A549 (cell line): ENCODE measurements around the gene ASPSCR1.

Experiments used
- BHLHE40 ChIP-seq: IDR thresholded peaks from 2 replicates; pipeline ENCODE4 v1.6.1; 2012; ENCODE audit warnings: low read depth, low read length, inconsistent platforms
- CBX8 ChIP-seq: fragments of 200-600 bp; sonication (generic); IDR thresholded peaks from 2 replicates; pipeline ENCODE4 v1.6.1; 2016
- CEBPB ChIP-seq, 2 experiments: fragments of >200 bp in 1 of 2; sonication (Bioruptor Twin) in 1 of 2; formaldehyde crosslinking in 1 of 2; IDR thresholded peaks; 2 replicates each; pipeline ENCODE4 v1.6.1; 2012 to 2016
- CTCF ChIP-seq: fragments of >200 bp; sonication (Bioruptor Twin); formaldehyde crosslinking; IDR thresholded peaks from 3 replicates; pipeline ENCODE4 v1.5.1; 2016
- ELK1 ChIP-seq: fragments of 150-350 bp; IDR thresholded peaks from 2 replicates; pipeline ENCODE4 v1.6.1; 2014; ENCODE audit warnings: low read depth, mild to moderate bottlenecking, low read length
- EP300 ChIP-seq, 2 experiments: fragments of >200 bp; sonication (Bioruptor Twin); formaldehyde crosslinking; IDR thresholded peaks; 2 replicates in 1 of 2; 3 replicates in 1 of 2; pipeline ENCODE4 v1.6.1; 2016 to 2017
- HMGXB4 ChIP-seq: fragments of 250-450 bp; sonication (Bioruptor Pico); IDR thresholded peaks from 2 replicates; pipeline ENCODE4 v1.5.0; 2021; ENCODE audit warnings: mild to moderate bottlenecking, moderate library complexity, borderline replicate concordance
- HOXA7 ChIP-seq: fragments of 250-450 bp; sonication (Bioruptor Pico); IDR thresholded peaks from 2 replicates; pipeline ENCODE4 v1.5.0; 2020; ENCODE audit warnings: mild to moderate bottlenecking, moderate library complexity
- POLR2A ChIP-seq: IDR thresholded peaks from 2 replicates; pipeline ENCODE4 v1.6.1; 2012; ENCODE audit warnings: mild to moderate bottlenecking, low read length
- TP53 ChIP-seq: fragments of 250-450 bp; sonication (Bioruptor Pico); IDR thresholded peaks from 2 replicates; pipeline ENCODE4 v1.5.0; 2021; ENCODE audit warnings: mild to moderate bottlenecking, moderate library complexity

- TF ChIP-seq TP53 (CRISPR knock-in tag) (no peak), ELK1 (no peak), CEBPB (IDR thresholded peaks at IDR 0.05) (no peak), CBX8 (no peak), BHLHE40 (no peak), EP300 (IDR thresholded peaks at IDR 0.05) (no peak), HOXA7 (no peak), CTCF (no peak), HMGXB4 (CRISPR knock-in tag) (no peak), POLR2A (no peak)
Measured at GRCh38 chr17:81993729-81994592, 16.5 kb downstream of the ASPSCR1 start.
